ENCODE data around the gene HECTD2.
"Not testable (repeated sequence)": the region's sequence is repeated elsewhere in the genome, so short reads cannot be mapped to it uniquely, and the experiment has no call there.

HECTD2 gene

GRCh38 chr10:91409869-91410637, at the start of gene HECTD2:
HECTD2 (plus strand) TSS chr10:91410344; CDS start chr10:91410439, 95 bp downstream.
- DNase-seq: peak; percentile 82 to 84

GRCh38 chr10:91360461-91360860, 49.7 kb upstream of the HECTD2 start:
- no peak for DNase-seq

GRCh38 chr10:91365519-91365918, 44.6 kb upstream of the HECTD2 start:
- not testable (repeated sequence) for DNase-seq

GRCh38 chr10:91366704-91367103, 43.4 kb upstream of the HECTD2 start:
- no peak for DNase-seq

- DNase-seq: no peak
Measured at GRCh38 chr10:91367127-91367531, 43.0 kb upstream of the HECTD2 start.

- no peak for DNase-seq
Measured at GRCh38 chr10:91367558-91367957, 42.6 kb upstream of the HECTD2 start.

- not testable (repeated sequence) for DNase-seq
Measured at GRCh38 chr10:91369978-91370589, 40.1 kb upstream of the HECTD2 start.

- no peak for DNase-seq
Measured at GRCh38 chr10:91374052-91374451, 36.1 kb upstream of the HECTD2 start.

GRCh38 chr10:91378061-91378460, 32.1 kb upstream of the HECTD2 start:
- DNase-seq: no peak

GRCh38 chr10:91380873-91381256, 29.3 kb upstream of the HECTD2 start:
- no peak for DNase-seq

- DNase-seq: no peak
Measured at GRCh38 chr10:91381257-91381891, 28.8 kb upstream of the HECTD2 start.

- no peak for DNase-seq
Measured at GRCh38 chr10:91385306-91386085, 24.6 kb upstream of the HECTD2 start.

- no peak for DNase-seq
Measured at GRCh38 chr10:91389636-91390512, 20.3 kb upstream of the HECTD2 start.

GRCh38 chr10:91390513-91390825, 19.7 kb upstream of the HECTD2 start:
- not testable (repeated sequence) for DNase-seq

GRCh38 chr10:91391920-91392319, 18.2 kb upstream of the HECTD2 start:
- no peak for DNase-seq

- no peak for DNase-seq
Measured at GRCh38 chr10:91406322-91406721, 3.8 kb upstream of the HECTD2 start.

- peak; percentile 33 to 47 for DNase-seq
Measured at GRCh38 chr10:91409069-91409868, 875 bp upstream of the HECTD2 start.

GRCh38 chr10:91410638-91411371, 661 bp downstream of the HECTD2 start:
- DNase-seq: peak; percentile 33 to 47

- DNase-seq: no peak
Measured at GRCh38 chr10:91411621-91412020, 1.5 kb downstream of the HECTD2 start.

GRCh38 chr10:91412354-91413087, 2.4 kb downstream of the HECTD2 start:
- no peak for DNase-seq
